DND-41 (cell line): ENCODE results near the gene PRR35.

Experiments used
- ATAC-seq: fragments of 200-7000 bp; cut with Tn5 transposase; 3 replicates; pipeline ENCODE4 v1.9.1; 2021; ENCODE audit warnings: low read depth; ENCODE audit not compliant: insufficient read depth
- DNase-seq: peaks from one replicate; pipeline ENCODE4 v3.0.0-alpha.2; 2020
- H2AFZ ChIP-seq: 2 replicates; pipeline ENCODE4 v1.6.0; 2012; ENCODE audit warnings: low read depth, low read length
- H3K27ac ChIP-seq: 2 replicates; pipeline ENCODE4 v1.5.1; 2012; ENCODE audit warnings: low read length, inconsistent platforms
- H3K27me3 ChIP-seq: fragments of 200-600 bp; sonication (generic); 2 replicates; pipeline ENCODE4 v1.6.0; 2012; ENCODE audit warnings: low read length, mild to moderate bottlenecking, inconsistent platforms; ENCODE audit not compliant: insufficient read depth, poor library complexity
- H3K36me3 ChIP-seq: 2 replicates; pipeline ENCODE4 v1.5.1; 2012; ENCODE audit warnings: low read length, inconsistent platforms; ENCODE audit not compliant: insufficient read depth
- H3K4me1 ChIP-seq: 2 replicates; pipeline ENCODE4 v1.5.1; 2012; ENCODE audit warnings: mild to moderate bottlenecking, low read length; ENCODE audit not compliant: insufficient read depth
- H3K4me2 ChIP-seq: 2 replicates; pipeline ENCODE4 v1.6.0; 2012; ENCODE audit warnings: mild to moderate bottlenecking, moderate library complexity, low read length, inconsistent platforms; ENCODE audit not compliant: insufficient read depth
- H3K4me3 ChIP-seq, 2 experiments: fragments of 200-600 bp in 1 of 2; shearing (Covaris generic) in 1 of 2; 2 replicates each; pipeline ENCODE4 v1.5.1; 2012 to 2016; ENCODE audit warnings: inconsistent platforms in 2 of 2, low read length in 2 of 2, mild to moderate bottlenecking in 2 of 2, low read depth in 1 of 2, moderate library complexity in 1 of 2
- H3K79me2 ChIP-seq: 2 replicates; pipeline ENCODE4 v1.6.0; 2012; ENCODE audit warnings: low read length, inconsistent platforms; ENCODE audit not compliant: insufficient read depth
- H3K9ac ChIP-seq: 2 replicates; pipeline ENCODE4 v1.6.0; 2012; ENCODE audit warnings: low read depth, mild to moderate bottlenecking, inconsistent platforms, low read length, moderate library complexity
- H3K9me3 ChIP-seq: 2 replicates; pipeline ENCODE4 v1.5.1; 2012; ENCODE audit warnings: low read length, moderate library complexity, mild to moderate bottlenecking, inconsistent platforms; ENCODE audit not compliant: insufficient read depth, severe bottlenecking
- H4K20me1 ChIP-seq: 2 replicates; pipeline ENCODE4 v1.6.0; 2012; ENCODE audit warnings: low read length; ENCODE audit not compliant: insufficient read depth
- CTCF ChIP-seq: IDR thresholded peaks from 2 replicates; pipeline ENCODE4 v1.5.1; 2012; ENCODE audit warnings: borderline replicate concordance, low read length, moderate library complexity, mild to moderate bottlenecking; ENCODE audit not compliant: poor library complexity, severe bottlenecking; ENCODE audit errors: extremely low read depth
- EZH2 ChIP-seq: IDR thresholded peaks from 3 replicates; pipeline ENCODE4 v1.6.1; 2012; ENCODE audit warnings: borderline replicate concordance, low read depth, mild to moderate bottlenecking, moderate library complexity, low read length, inconsistent platforms; ENCODE audit not compliant: severe bottlenecking

Gene PRR35

GRCh38 chr16:540645-541340, 19.4 kb upstream of the PRR35 start:
- no peak overlapping the region for H3K4me3 ChIP-seq
- H3K27ac ChIP-seq: no peak overlapping the region
- no peak overlapping the region for H3K4me2 ChIP-seq
- peaks cover 88% of the 10 kb centered on the region for H4K20me1 ChIP-seq
- H3K9me3 ChIP-seq: no peaks in the 10 kb centered on the region
- H3K27me3 ChIP-seq: no peaks in the 10 kb centered on the region
- peaks cover 89% of the 10 kb centered on the region for H3K79me2 ChIP-seq
- no peak for DNase-seq
- H3K36me3 ChIP-seq: peaks cover 34% of the 10 kb centered on the region
- no peak for ATAC-seq
- H3K9ac ChIP-seq: no peak overlapping the region
- H2AFZ ChIP-seq: no peak overlapping the region
- TF ChIP-seq EZH2 (no peak), CTCF (no peak)
- no peaks in the 10 kb centered on the region for H3K4me1 ChIP-seq

- Histone ChIP-seq H3K27me3 (no peaks in the 10 kb centered on the region), H3K4me2 (no peak overlapping the region), H3K27ac (no peak overlapping the region), H2AFZ (no peak overlapping the region), H3K79me2 (peaks cover 67% of the 10 kb centered on the region), H3K9ac (no peak overlapping the region), H3K9me3 (no peaks in the 10 kb centered on the region), H3K4me1 (no peaks in the 10 kb centered on the region), H4K20me1 (peaks cover 79% of the 10 kb centered on the region), H3K4me3 (no peak overlapping the region), H3K36me3 (peaks cover 29% of the 10 kb centered on the region)
- DNase-seq: no peak
- TF ChIP-seq EZH2: no peak
- TF ChIP-seq CTCF: no peak
- no peak for ATAC-seq
Observed at GRCh38 chr16:543301-544164, 16.7 kb upstream of the PRR35 start.

- H3K4me2 ChIP-seq: no peak overlapping the region
- H3K36me3 ChIP-seq: peaks cover 33% of the 10 kb centered on the region
- no peaks in the 10 kb centered on the region for H3K9me3 ChIP-seq
- H4K20me1 ChIP-seq: peaks cover 70% of the 10 kb centered on the region
- TF ChIP-seq CTCF: no peak
- TF ChIP-seq EZH2: no peak
- no peak overlapping the region for H2AFZ ChIP-seq
- H3K4me1 ChIP-seq: no peaks in the 10 kb centered on the region
- peaks cover 57% of the 10 kb centered on the region for H3K79me2 ChIP-seq
- ATAC-seq (no peak), DNase-seq (no peak)
- no peaks in the 10 kb centered on the region for H3K27me3 ChIP-seq
- no peak overlapping the region for H3K9ac ChIP-seq
- no peak overlapping the region for H3K4me3 ChIP-seq
- no peak overlapping the region for H3K27ac ChIP-seq
Observed at GRCh38 chr16:544517-544916, 15.7 kb upstream of the PRR35 start.
